Activated T-cell treated with anti-CD3 and anti-CD28 coated beads, Interleukin-2, amount 50 U/mL, for 48 hours (primary cell): Measurements from ENCODE around the gene VSIG10L.

Source experiments
- DNase-seq, 2 experiments: peaks; one replicate each; pipeline ENCODE4 v3.0.0-alpha.2; 2020

VSIG10L gene

DNA sequence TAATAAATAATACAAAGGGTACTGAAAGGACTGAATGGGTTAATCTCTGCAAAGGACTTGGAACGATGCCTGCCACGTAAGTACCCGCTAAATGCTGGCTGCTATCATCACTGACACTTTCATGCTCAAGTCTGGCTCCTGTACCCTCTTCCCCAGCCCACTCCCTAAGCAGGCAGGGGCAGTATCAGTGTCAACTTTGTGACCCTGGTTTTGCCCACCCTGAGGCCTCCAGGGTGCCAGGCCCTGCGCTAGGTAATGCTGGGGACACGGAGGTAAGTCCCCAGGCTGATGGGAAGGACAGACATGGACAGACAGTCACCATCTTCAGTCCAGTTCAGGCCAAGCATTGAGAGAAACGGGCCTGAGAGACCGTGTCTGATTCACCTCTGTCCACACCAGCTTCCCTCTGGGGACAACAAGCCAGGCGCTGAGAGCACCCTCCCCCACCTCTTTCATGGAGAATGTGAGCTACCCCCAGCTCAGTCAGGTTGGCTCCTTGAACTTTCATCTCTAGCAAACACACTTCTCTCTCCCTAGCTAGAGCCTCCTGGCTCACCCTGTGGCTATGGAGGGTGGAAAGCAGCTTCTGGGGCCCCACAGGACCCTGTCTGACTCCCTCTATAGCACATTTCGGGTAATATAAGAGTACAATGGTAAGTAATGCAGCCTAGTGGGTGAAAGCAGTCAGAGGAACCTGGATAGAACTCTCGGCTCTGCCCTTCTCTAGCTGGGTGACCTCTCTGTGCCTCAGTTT, 23.4 kb upstream of the VSIG10L start:
- peak; percentile 49 to 58 for DNase-seq

DNA sequence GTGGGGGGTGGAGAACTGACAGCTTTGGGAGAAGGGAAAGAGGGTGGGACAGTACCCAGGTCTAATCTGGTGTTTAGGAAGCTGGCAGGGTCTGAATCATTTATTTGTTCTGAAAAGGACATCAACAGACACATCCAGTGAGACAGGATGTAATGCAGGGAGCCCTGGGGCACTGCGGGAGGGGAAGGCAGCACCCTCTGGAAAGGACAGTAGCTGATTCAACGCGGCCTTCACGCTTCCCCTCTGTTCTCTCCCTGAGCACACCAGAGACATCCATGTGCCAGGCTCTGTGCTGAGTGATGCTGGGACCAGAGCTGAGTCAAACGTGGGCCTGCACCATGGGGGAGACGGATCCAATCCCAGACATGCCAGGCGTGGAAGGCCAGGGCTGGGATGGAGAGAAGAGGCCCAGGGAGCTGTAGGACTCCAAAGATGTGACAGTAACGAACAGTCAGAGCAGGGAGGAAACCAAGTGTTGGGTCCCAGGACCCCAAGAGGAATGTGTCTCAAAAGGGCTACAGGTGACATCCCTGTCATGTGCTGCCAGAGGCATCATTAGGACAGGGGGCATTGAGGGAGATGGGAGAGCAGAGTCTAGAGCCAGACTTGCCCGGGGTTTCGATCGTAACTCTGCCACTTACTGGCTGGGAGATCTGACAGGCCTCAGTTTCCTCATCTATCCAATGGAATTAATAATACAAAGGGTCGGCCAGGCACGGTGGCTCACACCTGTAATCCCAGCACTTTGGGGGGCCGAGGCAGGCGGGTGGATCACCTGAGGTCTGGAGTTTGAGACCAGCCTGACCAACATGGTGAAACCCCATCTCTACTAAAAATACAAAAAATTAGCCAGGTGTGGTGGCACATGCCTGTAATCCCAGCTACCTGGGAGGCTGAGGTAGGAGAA, 22.5 kb upstream of the VSIG10L start:
- DNase-seq, result no peak

DNA sequence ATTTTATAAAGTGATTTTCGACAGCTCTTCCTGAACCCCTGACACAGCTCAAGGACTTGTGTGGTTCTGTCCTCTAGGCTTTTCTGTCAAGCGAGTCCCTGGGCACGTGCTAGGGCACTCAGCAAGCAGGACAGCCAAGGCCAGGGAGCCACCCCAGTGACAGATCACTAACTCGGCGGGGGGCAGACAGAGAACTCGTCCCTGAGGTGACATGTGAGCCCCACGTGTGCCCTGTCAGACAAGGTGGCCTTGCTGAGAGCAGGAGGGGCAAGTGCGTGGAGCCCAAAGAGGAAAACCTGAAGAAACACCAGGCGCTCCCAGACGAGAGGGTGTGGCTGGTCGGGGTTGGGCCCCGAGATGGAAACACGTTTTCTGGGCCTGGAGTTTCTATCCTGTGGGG, 19.3 kb upstream of the VSIG10L start:
- DNase-seq, result no peak

GRCh38 chr19:51359294-51359693, 17.4 kb upstream of the VSIG10L start:
- no peak for DNase-seq

DNA sequence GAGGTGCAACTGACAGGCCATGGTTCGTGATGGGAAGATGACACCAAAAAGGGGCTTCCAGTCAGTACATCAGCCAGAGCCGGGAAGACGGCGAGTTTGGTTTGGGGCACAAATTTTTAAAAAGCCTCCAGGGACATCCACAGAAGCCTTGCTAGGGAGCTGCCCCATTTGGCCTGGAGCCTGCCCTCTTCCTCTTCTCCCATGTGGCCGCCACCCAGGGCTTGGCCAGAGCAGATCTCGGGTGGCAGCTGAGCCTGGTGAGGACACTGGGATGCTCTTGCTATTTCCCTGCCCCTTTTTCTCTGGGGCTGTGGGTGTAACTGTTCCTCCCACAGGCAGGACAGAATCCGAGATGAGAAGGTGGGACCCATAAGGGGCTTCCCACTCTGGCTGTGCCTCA, 16.0 kb upstream of the VSIG10L start:
- DNase-seq, result no peak

- no peak for DNase-seq
Measured at GRCh38 chr19:51356159-51356801, 14.3 kb upstream of the VSIG10L start.

DNA sequence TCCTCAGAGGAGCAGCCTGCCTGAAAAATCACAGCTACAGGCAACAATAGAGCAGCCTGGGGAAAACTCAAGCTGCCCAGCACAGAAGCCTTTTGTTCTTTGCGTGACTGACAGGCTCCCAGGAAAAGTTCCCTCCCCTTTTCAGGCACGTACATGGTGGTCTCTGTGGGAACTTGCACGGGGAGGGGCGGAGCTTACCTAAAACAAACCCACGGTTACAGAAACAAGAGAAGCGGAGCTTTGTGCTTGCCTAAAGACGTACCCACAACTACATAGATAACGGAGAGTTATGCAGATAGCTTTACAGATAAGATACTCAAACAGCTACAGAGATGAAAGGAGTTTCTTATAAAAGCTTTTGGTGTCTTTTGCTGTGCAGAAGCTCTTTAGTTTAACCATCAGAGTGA, 12.8 kb upstream of the VSIG10L start:
- peak; percentile 48 to 50 for DNase-seq

GRCh38 chr19:51354103-51354741, 12.3 kb upstream of the VSIG10L start:
- no peak for DNase-seq

DNA sequence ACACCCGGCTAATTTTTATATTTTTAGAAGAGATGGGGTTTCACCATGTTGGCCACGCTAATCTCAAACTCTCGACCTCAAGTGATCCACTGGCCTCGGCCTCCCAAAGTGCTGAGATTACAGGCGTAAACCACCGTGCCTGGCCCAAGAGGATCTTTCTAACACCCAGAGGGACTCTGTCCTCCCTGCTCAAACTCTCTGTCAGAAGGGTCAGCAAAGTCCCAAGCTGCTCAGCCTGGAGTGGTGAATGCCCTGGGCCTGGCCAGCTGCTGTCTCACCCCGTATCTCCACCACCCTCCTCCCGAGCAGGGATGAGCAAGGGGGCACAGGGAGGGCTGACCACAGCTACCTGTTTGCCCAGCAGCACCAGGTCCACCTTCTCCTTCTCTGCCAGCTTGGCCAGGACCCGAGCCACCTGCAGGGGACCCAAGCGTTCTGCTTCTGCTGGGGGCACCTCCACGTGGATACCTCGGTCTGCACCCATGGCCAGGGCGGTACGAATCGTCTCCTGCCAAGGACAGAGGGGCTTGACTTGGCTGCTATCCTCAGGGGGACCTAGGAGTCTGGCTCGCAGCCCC, 10.9 kb upstream of the VSIG10L start:
- no peak for DNase-seq

DNA sequence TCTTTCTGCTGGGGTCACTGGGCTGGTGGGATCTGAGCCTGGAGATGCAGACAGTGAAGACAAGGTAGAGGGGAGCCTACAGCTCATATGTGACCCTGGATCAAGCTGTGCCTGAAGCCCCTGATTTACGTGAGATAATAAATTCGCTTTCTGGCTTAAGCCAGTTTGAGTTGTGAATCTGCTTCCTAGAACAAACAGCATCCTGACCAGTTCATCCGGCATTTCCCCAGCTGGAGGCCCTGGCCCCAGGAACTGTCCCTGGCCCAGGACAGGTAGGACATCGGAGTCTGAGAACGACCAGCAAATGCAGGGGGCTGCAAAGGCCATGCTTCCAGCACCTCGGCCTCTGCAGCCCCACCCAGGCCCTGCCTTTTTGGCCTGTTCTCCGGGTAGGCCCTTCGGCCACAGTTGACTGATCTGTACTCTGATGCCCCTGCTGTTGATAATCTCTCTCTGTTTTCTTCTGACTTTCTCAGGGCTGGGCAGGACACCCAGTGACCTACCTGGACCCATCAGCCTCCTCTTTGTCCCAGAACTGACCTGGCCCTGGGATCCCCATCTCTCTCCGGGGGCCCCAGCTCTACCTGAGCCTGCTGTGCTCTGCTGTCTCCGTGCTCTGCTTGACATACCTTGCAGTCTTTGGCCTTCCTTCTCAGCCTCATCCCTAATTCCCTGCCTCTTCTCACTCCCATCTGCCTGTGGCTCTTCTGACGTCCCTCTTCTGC, 9.5 kb upstream of the VSIG10L start:
- no peak for DNase-seq

DNA sequence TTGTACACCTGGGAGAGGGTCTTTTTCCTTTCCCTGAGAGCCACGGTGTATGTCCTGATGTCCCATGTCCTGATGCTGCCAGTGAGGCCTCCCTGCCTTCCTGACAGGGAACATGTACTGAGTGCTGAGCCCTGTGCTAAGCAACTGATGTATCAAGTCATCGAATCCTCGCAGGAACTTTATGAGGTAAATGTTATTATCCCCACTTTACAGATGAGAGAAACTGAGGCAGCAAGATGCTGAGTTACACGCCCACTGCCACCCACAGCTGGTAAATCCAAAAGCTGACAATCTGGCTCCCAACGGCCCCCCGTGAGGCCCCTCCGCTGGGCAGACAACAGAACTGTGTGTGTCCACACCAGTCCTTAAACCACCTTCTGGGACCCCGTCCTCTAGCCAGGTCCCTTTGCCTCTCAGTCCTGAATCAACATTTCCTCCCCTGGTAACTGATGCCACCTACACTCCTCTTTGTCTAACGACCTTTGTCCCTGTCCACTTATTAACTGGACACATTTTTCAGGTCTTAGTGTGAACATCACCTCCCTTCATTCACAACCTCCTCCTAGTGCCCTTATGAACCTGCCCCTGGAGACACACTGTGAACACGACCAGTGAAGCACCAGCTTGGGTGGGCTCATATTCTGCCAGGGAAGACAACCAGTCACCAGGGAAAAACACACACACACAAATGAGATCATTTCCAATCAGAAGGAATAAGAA, 5.4 kb upstream of the VSIG10L start:
- DNase-seq, result no peak

- no peak for DNase-seq
Measured at GRCh38 chr19:51346742-51347141, 4.8 kb upstream of the VSIG10L start.

DNA sequence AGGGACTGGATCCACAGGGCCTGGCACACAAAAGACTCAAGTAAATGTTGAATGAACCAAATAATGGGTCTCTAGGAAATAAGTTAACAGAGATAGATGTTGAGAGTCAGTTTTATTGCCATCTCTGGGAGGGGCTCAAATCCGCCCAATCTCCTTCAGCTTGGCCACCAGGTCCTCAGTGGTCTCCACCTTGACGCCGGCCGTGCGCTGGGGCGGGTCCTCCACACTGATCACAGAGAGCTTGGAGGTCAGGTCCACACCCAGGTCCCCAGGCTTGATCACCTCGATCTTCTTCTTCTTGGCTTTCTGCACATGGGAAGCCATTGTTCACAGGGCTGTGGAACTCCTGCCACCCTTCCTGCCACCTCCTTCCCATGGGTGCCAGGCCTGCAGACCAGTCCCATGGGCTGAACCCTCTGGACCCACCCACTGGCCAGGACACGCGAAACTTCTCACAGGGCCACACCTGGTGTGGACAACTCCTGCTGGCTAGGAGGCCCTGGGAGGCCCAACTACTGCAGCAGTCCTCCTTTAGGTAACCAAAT, 3.2 kb upstream of the VSIG10L start:
- no peak for DNase-seq

DNA sequence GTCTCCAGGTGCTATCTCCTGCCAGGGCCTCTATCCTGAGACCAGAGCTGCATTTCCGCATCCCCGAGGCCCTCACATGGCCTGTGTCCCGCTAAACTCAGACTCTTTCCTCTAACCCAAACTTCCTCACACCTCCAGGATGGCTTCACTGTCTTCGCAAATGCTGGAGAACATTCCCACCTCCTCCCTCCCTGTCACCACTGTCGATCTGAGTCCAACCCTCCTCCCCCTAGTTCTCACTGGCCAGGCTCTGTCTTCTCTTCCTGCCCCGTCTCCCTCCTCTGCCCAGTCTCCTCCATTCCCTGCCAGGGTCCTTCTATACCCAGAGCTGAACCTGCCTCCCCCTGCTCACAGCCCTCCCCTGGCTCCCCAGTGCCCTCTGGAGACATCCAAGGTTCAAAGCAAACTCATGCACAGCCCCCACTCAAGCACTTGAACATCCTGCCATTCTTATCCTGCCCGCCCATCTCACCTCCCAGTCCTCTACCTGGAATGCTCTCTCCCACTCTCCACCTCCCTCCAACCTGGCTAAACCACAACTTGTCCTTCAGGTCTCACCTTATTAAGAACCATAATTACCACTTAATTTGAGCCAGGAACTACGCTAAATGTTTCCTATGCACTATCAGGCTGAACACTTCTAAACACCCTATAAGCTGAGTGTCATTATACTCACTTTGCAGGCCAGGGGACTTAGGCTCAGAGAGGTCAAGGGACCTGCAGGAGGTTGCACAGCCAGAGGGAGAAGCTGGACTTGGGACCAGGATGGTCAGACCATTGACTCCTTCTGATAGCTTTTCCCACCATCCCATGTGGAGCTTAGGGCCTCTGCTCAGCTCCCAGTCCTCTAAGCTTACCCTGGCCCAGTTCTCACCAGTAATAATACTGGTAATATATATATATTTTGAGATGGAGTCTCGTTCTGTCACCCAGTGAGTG, 961 bp upstream of the VSIG10L start:
- no peak for DNase-seq

- DNase-seq, result no peak
Measured at GRCh38 chr19:51341066-51341465, 873 bp downstream of the VSIG10L start.

DNA sequence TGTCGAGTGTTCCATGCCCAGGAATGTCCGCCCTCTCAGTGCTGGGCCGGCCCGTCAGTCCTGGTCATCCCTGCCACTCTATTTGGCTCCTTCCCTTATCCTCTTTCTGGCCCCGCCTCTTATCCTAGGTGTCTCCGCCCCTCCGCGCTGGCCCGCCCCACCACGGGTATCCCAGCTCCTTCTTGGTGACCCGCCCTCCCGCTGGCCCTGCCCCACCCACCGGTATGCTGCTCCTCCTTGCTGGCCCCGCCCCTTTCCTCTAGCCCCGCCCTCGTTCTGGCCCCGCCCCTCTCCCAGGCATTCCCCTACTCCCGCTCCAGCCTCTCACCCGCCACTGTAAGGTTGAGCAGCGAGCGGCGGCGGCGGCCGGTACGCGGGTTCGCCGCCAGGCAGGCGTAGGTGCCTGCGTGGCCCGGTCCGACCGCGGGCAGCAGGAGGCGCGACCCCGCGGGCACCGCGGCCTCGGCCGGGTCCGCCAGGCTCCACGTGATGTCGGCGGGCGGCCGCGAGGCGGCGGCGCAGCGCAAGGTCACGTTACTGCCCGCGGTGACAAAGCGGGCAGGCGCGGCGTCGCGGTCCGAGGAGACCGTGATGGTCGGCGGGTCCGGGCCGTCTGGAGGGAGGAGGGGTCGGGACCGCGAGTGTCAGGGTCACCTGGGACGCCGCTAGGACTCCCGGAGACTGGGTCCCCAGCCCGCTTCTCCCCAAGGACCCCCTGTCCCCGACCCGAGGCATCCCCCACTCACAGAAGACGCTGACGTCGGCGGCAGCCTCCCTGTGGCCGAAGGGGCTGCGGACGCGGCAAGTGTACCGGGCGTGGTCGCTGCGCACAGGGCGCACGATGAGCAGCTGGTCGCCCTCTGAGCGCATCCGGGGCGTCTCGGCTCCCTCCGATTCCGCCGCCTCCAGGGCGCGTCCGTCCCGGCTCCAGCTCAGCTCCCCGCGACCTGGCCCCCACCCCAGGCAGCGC, 2.0 kb downstream of the VSIG10L start:
- peak; percentile 99 for DNase-seq

- DNase-seq, result no peak
Measured at GRCh38 chr19:51339313-51339686, 2.6 kb downstream of the VSIG10L start.

GRCh38 chr19:51338563-51339312, 3.2 kb downstream of the VSIG10L start:
- DNase-seq, result peak; percentile 95
